PC-9 (cell line): ENCODE measurements around the gene TMEM50B.

ENCODE experiments used
- CTCF ChIP-seq: fragments of 200-600 bp; sonication (generic); conservative IDR thresholded peaks from 2 replicates; pipeline ENCODE4 v1.6.1; 2017; ENCODE audit warnings: mixed run types, antibody characterized with exemption, mild to moderate bottlenecking, moderate library complexity
- EZH2 ChIP-seq: fragments of 200-600 bp; sonication (generic); IDR thresholded peaks from 2 replicates; pipeline ENCODE4 v1.8.0; 2017; ENCODE audit warnings: antibody characterized with exemption, low read depth

DNA sequence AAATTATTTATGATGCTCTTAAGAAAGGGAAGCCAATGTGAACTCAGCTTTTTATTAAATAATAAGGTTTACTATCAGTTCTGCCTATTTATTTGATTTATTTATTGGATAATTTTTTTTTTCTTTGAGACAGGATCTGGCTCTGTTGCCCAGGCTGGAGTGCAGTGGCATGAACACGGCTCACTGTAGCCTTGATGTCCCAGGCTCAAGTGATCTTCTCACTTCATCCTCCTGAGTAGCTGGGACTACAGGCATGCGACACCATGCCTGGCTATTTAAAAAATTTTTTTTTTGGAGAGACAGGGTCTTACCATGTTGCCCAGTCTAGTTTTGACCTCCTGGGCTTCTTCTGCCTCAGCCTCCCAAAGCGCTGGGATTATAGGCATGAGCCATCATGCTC lies 32.7 kb upstream of the TMEM50B start:
- TF ChIP-seq EZH2 = no peak
- no peak for TF ChIP-seq CTCF
